ENCODE results near the gene UBXN11. TPM values are rescaled to one million over a fixed set of nuclear protein-coding genes. Genes with fewer than 3 reads are reported as not detected.

Gene UBXN11
- total RNA-seq, 1 experiment from 2014 or later, result 4.7 TPM

DNA sequence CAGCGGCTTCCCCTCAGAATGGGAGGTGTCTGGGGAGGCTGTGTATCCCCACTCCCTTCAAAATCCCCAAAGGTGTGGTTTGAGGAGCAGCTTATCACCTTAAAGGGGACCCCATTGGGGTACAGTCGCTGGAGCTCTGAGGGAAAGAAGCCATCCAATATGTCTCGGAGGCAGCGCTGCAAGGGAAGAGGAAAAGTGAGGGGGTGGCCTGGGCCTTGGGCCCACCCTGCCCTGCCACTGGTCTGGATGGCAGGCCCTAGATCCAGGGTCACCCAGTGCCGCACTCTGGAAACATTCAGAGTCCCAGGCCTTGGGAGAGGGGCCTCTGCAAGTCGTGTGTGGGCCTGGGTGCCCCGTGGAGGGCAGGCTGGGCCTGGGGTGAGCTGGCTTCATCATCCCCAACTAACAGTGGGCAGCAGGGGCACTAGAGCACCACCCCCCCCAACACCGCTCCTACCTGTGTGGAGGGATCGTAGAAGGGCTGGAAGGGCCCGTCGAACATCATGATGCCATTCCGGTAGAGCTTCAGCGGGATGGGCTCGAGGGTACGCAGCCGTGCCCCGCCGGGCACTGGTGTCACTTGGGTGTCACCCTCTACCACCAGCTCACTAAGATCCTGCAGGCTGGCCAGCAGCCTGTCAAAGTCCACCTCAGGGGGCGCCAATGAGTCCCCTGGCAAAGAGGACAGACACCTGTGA, 20.9 kb downstream of the UBXN11 start:
- peak; percentile 25 for DNase-seq (ENCODE audit: low read depth)

DNA sequence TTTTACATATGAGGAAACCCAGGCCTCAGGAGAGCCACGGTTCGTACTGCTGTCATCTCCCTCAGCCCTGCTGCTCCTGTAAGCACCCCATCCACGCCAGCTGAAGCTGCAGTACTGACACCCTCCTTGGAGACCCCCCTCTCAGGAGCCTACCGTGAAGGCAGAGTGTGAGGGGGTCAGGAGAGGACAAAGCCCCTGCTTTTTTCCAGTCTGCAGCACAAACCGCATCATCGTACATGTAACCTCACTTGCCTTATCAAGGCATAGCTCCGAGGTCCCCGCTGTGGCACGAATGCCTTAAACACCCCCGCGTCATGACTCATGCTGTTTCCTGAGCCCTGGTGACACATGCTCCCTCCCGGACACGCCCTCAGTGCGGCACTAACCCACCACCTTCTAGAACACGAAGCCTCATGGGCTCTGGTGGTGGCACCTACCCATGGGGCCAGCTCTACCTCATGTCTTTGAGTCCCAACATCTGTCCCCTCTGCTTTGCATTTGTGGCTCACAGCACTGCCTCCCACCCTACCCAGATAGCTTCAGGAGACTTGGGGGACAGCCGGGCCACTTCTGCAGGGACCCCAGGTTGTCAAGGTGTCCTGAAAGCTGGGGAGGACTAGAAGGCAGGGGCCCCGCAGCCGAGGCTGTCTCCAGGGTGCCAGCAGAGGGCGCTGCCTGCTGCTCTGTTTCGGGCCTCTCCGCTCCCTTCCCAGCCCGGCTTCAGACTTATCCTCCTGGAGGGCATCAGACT, 21.7 kb downstream of the UBXN11 start:
- peak; percentile 96 for DNase-seq (ENCODE audit: low read depth)

DNA sequence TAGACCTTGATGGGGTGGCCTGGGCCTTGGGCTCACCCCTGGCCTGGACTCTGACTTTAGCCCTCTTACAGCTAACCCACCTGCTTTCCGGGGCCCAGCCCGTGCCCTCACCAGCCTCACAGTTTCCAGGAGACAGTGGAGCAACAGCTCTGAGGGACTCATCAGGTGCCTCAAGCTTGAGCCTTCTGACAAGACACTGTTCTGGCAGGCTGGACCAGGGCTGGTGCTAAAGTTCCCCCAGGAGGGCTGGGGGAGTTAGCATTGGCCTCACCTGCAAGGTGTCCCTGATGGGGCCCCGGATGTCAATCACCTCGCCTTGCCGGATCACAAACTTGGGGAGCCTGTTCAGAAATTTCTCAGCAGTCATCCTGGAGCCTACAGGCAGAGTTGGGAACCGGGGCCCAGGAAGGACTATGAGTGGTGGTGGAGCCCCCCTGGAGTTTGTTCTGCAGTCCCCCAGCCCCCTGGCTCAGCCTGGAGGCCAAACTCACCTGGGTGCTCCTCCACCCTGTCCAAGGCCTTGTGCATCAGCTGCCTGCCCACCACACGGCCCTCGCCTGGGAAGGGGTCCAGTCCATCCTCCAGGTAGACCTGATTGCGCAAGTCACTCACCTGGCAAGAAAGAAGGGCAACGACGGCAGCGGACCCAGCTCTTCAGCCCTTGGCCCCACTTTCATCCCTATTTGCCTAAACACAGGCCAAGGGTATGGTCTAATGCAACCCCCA, 22.4 kb downstream of the UBXN11 start:
- no peak for DNase-seq (ENCODE audit: low read depth)

DNA sequence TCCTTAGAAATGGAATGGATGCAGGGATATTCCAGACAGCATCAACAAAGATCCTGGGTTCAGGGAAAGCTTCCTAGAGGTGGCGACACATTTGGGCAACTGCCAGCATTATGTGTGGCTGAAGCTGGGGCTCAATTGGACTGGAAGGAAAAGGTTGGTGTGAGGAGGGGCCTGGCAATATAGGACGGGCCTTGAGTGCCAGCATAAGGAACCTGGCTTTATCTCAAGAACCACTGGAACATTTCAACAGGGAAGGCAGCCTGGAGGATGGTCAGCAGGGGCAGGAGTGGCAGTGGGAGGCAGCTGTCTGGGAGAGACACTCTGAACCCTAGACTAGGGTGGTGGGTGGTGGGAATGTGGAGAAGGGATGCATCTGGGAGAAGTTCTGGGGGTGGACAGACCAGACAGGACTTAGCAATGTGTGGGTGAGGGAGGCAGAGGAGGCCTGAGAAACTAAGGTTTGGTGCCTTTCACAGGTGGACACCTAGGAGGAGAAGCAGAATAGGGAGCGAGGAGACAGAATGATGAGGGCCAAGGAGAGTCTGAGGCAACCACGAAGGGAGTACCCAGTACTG, 23.1 kb downstream of the UBXN11 start:
- no peak for DNase-seq (ENCODE audit: low read depth)

DNA sequence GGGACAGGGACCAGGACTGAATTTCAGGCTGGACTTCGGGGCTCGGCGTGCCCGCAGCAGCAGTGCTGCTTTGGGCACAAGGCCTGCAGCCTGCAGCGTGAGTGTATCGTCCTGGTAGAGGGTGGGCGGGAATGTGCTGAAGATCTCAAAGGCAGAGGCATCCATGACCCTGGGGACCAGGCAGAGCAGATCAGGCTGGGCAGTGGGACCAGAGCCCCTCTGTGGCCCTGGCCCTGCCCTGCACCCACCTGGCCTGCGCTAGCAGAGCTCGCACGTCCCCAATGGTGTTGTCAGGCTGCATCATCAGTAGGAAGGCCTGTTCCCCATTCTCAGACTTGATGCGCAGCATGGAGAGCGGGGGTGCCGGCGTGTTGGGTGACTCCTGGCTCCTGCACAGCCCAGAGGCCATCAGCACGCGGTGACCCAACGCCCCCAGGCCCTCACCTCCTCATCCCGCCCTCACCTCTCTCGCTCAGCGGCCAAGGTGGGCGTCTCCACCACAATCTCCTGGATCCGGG, 24.0 kb downstream of the UBXN11 start:
- no peak for DNase-seq (ENCODE audit: low read depth)

DNA sequence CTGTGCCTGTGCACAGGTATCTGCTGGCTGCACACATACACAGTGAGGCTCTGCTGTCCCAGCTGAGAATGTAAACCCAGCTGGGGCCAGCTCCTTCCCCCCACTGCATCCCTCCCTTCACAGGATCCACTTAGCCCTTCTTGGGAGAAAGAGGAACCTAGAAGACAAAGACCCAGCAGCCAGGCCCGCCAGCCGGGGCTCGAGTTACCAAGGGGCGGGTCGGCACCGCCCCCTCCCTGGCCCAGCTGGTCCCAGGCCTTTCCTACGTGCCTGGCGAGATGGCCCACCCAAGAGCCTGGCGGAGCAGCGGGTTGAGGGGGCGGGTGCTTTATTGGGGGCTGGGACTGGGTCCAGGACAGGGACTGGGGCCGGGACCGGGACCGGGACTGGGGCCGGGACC, 24.5 kb downstream of the UBXN11 start:
- DNase-seq (ENCODE audit: low read depth), result peak; percentile 38

DNA sequence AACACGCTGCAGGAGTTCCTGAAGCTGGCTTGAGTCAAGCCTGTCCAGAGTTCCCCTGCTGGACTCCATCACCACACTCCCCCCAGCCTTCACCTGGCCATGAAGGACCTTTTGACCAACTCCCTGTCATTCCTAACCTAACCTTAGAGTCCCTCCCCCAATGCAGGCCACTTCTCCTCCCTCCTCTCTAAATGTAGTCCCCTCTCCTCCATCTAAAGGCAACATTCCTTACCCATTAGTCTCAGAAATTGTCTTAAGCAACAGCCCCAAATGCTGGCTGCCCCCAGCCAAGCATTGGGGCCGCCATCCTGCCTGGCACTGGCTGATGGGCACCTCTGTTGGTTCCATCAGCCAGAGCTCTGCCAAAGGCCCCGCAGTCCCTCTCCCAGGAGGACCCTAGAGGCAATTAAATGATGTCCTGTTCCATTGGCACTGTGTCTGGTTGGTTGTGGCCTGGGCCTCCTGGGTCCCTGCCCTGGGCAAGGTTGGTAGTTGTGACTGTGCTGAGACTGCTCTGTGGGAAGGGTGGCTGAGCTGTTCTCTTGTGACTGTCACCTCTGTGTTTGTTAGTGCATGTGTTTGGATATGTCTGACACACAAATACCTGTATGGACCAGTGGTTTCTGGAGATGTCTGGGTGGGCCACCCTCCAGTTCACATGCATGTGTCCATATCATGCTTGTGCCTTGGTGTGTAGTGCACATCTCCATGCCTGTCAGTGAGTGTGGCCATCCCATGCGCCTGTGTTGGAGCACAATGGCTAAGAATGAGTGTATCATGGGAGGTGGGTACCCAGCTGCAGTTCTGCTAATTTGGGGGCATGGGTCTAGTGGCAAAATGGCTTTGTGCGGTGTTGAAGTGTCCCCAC, 25.1 kb downstream of the UBXN11 start:
- peak; percentile 32 for DNase-seq (ENCODE audit: low read depth)

DNA sequence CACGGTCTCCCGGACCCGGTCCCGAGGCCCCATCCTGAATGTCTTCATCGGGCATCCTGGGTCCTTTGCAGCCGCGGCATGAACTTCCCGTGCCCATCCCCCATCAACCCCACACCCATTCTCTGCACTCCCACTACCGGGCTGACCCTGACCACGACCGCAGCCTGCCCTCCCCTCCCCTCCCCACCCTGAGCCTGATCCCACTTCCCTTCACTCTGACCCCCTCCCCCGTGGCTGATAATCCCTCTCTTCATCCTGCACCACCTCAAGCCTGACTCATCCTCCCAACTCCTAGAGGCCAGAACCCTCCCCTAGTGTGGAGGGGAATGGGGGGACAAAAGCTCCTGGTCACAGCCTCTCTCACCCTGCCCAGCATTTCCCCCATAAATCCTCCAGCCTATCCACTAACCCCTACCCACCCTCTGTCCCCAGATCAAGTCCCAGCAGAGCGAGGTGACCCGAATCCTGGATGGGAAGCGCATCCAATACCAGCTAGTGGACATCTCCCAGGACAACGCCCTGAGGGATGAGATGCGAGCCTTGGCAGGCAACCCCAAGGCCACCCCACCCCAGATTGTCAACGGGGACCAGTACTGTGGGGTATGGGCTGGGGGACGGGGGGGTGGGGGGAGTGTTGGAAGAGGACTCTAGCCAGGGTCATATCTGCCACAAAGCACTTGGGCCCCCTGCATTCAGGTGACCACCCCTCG, 25.9 kb downstream of the UBXN11 start:
- peak; percentile 74 for DNase-seq (ENCODE audit: low read depth)

DNA sequence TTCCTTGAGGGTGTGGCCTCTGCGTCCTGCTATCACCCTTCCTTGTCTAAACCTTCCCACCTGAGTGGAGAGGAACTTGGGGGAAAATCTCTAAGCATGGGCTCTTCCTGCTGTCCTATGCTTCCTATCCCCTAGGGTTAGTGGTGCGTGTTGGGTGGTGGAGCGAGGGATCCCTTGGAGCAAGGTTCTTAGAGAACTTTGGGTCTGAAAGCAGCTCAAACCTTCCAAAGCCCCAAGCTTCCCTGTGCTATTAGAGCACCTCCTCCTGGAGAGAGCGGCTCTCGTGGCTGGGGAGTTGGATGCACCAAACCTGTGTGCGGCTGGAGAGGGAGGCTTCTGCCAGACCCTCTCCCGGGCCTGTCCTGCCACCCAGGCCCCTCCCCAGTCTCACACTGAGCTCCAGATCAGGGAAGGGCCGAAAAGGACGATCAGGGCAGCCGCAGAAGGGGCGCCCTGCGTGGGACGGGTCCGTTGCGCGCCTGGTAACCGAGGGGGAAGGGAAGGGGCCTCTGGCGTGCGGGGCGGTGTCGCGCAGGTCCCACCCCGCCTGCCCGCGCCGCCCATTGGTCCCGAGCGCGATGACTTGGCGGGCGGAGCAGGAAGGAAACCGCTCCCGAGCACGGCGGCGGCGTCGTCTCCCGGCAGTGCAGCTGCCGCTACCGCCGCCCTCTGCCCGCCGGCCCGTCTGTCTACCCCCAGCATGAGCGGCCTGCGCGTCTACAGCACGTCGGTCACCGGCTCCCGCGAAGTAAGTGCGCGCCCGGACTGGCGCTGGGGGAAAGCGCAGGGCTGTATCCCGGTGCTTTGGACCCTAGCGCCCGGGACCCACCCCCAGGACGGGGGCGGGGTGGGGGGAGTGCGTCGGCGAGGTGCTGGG, 26.7 kb downstream of the UBXN11 start, which contains the start of gene SH3BGRL3:
Gene SH3BGRL3 (plus strand): TSS at position 631 of the 877 bp plus-strand sequence. CDS start 70 bp downstream, at position 701.
- peak; percentile 86 for DNase-seq (ENCODE audit: low read depth)

DNA sequence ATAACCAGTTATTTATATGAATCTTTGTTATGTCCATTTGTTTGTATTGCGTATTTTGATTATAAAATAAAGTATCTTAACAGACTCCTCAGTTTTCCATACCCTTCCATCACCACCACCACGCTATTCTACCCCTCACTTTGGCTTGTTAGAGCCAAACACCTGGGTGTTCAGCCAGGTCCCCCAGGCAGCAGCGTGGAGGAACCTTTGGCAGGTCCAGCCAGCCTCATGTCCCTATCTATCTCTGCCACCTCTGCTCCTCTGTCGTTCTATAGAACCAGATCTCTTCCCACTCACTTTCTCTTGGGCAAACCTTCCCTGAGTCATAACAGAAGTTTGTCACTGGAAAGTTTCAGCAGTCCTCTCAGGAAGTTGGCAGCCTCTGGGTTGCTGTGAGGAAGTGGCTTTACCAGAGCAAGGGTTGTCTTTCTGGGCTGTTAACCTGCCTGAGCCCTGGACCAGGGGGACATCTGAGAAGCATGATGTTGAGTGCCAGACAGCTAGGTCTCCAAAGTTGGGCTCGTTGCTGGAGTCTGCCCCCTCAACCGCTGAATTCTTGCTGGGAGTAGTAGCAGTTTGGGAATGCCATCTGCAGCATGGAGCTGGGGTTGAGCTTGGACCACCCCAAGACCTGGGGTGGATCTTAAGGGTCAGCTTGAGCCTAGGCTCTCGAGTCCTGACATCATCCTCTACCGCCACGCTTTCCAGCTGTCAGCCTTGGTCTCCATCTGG, 27.5 kb downstream of the UBXN11 start:
- peak; percentile 85 for DNase-seq (ENCODE audit: low read depth)

DNA sequence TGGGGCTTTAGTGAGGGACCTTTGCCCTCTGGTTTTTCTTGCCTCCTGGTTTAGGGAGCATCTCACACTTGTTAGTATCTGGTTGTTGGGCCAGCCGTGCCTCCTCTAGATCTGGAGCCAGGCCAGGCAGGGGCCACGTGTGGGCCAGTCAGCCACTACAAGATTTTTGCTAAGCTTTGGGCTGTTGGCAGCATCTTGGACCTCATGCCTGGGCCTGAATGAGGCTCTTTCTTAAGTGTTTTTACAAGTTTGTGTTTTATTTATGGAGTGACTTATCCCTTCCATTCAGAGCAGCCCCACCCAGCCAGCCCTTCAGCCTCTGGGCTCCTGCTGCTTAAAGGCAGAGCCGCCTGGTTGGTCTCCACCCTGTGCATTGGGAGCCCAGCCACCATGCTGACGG, 28.1 kb downstream of the UBXN11 start:
- DNase-seq (ENCODE audit: low read depth), result peak; percentile 77

DNA sequence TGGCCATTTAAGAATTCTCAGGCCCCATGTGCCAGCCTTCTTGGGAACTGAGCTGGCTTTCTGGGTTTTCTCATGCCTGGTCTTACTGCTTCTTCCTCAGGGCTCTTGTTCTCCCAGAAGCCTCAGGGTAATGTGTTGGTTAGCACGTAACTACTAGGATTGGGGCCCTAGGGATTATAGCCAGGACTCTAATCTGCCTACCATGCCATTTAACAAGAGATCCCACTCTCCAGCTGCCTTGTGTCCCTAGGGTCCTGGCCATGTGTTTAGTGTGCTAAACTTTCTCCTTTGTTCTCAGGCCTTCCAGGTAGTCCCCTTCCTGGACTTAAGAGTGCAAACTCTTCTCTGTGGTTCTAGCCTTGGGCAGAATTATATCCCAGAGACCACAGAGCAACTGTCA, 28.7 kb downstream of the UBXN11 start:
- DNase-seq (ENCODE audit: low read depth), result no peak

DNA sequence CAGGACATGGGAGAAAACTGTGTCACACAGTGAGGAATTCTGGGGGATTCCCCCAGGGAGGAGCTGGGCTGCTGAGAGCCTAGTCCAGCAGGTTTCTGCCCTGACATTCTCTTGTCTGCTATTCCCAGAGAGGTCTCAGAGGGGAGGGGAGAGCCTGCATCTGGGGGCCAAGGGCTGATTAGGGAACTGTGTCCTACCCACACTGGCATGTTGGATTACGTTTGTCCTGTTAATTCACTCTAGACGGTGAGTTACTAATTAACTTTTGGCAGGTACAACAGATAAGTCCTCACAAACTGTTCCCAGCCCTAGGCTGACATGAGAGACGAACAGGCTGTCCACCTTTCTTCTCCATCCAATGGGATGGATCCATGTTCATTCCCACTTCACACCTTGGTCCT, 29.2 kb downstream of the UBXN11 start:
- no peak for DNase-seq (ENCODE audit: low read depth)

DNA sequence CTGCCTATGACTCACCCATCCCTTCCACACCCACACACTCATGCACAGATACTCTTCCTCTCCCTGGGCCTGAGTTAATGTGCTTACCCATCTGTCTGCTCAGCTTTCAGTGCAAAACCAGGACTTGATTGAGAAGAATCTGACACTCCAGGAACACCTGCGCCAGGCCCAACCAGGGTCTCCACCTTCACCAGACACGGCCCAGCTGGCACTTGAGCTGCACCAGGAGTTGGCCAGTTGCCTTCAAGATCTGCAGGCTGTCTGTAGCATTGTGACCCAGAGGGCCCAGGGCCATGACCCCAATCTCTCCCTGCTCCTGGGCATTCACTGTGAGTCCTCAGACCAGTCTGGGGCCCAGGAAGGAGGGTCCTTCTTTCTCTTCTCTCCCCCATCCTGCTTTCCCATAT, 30.0 kb downstream of the UBXN11 start:
- no peak for DNase-seq (ENCODE audit: low read depth)

DNA sequence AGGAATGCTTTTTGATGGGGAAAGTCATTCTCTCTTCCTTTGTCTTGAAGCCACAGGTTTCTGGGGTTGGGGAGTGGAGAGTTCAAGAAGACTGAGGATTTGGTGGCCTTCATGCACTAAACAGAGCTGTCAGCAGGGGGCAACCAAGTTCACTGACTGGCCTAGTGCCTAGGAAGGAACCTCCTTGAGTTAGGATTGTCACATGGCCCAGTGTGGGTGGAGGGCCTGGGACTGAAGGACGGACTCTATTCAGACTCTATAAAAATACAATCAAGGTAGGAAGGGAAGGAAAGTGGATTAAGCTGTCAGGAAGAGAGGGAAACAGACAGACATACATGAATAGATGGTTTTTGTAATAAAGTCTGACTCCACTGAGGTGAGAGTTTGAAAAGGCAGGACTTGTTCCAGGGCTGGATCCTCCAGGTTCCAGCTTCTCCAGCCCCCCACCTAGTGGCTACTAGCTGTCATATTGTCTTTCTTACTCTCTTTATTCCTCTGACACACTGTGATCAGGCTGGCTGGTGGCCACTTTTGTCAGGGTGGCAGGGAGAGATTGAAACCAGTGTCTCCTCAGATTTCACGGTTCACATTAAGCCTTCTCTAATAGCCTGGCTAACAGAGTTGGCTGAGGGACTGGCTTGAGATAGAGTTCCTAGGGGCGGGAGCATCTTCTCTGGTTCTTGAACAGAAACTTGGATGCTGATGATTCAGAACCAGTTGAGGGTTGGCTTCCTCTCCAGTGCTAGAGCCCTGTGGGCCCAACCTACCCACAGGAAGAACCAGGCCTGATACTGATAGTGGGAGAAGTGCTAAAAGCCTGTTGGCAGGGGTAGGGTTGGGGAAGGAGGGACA, 30.6 kb downstream of the UBXN11 start:
- peak; percentile 99 for DNase-seq (ENCODE audit: low read depth)

DNA sequence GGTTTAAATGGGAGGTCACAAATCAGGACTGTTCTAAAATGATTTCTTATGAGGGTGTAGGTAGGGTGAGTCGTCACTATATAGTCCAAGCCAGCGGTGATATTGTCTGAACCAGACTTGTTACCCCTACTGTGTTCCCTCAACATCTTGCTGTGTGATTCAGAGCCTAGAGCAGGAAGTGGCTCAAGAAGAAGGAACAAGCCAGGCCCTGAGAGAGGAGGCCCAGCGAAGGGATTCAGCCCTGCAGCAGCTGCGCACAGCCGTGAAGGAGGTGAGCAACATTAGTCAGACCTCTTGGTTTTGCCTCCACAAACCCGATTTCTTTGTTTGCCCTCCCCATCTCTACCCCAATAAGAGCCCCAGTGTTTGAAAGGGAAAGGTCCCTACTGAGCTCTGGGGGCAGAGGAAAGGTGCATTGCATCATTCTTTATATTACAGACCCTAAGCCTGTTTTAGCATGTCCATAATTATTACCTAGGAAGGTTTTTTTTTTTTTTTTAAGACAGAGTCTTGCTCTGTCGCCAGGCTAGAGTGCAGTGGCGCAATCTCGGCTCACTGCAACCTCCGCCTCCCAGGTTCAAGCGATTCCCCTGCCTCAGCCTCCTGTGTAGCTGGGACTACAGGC, 31.5 kb downstream of the UBXN11 start:
- peak; percentile 85 for DNase-seq (ENCODE audit: low read depth)

DNA sequence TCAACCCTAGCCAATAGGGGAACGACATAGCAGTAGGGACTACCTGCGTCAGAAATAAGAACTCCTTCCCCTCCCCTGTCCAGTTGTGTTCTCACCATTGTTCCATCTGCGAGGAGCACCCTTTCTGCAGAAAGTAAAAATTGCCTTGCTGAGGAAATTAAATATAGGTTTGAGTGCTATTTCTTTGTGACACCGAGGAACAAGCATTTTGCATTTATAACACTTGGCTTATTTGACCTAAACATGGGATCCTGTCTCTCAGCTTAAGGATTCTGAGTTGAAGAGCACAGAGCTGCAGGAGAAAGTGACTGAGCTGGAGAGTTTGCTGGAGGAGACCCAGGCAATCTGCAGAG, 37.3 kb downstream of the UBXN11 start:
- DNase-seq (ENCODE audit: low read depth), result no peak
